GM21381 (cell line): ENCODE data around the gene OR6C68.
A peak's percentile ranks its signal among the peaks of the same experiment; 100 is the strongest.
"Not testable (repeated sequence)": the region's sequence is repeated elsewhere in the genome, so short reads cannot be mapped to it uniquely, and the experiment has no call there.

ENCODE experiments used
- ATAC-seq: cut with Tn5 transposase; IDR thresholded peaks from one replicate; pipeline ENCODE4 v1.9.1; 2021; ENCODE audit warnings: mild to moderate bottlenecking, moderate library complexity; ENCODE audit not compliant: unreplicated experiment

The OR6C68 gene

DNA sequence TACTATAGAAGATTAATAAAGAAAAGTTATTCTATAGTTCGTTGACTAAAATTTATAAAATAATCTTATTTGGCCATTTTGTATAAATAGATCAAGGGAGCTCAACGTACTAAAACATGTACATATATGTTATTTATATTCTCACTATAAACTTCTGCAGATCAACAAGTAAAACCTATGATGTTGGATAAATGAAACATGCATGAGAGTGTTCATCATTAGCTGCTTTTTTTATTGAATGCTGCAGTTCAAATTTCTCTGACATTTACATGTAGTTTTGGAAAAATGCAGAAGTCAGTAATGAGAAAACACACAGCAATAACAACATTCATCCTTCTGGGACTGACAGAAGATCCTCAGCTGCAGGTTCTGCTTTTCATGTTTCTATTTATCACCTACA lies at the start of gene OR6C68:
TSS of gene OR6C68 (plus strand) at position 301 of the 400 bp plus-strand sequence. CDS start at position 301, 0 bp downstream.
- no peak for ATAC-seq

DNA sequence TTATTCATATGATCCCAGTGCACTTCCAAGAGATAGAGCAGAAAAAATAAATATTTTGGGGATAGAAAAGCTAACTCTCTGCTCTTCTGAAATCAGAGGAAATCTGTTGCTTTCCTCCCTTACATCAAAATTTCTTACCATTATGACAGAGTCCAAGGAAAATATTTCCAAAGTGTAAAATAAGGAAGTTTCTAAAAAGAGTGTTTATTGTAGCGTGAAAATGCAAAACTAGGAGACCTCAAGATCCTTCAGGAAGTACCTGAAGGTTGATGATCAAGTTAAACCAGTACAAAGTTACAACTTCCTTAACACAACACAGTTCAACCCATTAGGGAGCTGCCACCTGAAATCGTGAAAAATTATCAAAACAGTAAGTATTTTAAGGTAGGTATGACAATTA lies 48.4 kb upstream of the OR6C68 start, which contains the start of gene OR6C2:
TSS of gene OR6C2 (plus strand) at position 301 of the 400 bp plus-strand sequence. CDS start 8,138 bp downstream, outside the sequence.
- ATAC-seq, result no peak

- ATAC-seq, result no peak
Observed at GRCh38 chr12:55445357-55445756, 46.8 kb upstream of the OR6C68 start.

GRCh38 chr12:55446326-55446725 lies 45.9 kb upstream of the OR6C68 start:
- ATAC-seq, result no peak

- no peak for ATAC-seq
Observed at GRCh38 chr12:55448825-55449224, 43.4 kb upstream of the OR6C68 start.

- not testable (repeated sequence) for ATAC-seq
Observed at GRCh38 chr12:55464926-55465325, 27.3 kb upstream of the OR6C68 start.

- ATAC-seq, result peak; percentile 65
Observed at GRCh38 chr12:55467836-55468235, 24.3 kb upstream of the OR6C68 start.

DNA sequence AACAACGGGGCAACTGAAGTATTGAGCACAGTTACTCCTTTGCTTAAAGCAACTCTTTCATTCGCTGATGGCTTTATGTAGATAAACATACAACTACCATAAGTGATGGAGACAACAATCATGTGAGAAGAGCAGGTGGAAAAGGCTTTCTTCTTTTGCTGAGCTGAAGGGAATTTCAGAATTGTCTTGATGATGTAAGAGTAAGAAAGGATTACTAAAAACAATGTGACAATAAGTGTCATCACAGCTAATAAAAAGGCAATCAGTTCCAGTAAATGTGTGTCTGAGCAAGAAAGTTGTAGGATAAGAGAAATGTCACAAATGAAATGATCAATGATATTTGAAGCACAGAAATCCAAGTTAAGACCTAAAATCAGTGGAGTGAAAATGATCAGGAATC lies 22.9 kb upstream of the OR6C68 start:
- no peak for ATAC-seq

DNA sequence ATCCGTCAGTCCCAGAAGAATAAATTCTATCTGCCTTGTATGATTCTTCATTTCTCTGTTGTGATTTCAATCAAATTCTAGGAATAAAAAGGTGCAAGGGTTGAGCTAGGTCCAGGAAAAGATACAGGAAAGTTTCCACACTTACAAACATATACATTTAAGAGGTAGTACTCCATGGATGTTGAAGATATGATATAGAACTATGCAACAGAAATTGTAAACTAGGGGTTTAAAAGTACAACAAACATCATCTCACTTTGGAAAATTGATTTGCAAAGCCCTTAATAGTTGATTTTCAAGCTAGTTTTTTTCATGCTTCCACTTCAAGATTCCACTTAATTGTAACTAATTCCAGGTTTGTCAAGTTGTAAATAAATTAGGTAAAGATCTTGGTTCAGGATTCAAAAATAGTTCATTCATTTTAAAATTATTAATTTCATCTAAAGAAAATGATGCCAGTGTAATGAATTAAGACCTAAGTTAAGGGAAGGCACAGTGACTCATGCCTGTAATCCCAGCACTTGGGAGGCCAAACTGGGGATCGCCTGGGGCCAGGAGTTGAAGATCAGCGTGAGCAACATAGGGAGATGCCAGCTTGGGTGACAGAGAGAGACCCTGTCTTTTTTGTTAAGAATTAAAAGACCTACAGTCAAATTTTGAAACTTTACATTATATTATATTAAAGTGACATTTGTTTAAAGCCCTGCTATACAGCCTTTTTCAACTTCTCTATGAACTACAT lies 21.9 kb upstream of the OR6C68 start, which contains the start of gene OR6C70:
TSS of gene OR6C70 (minus strand) at position 51 of the 742 bp plus-strand sequence. CDS start at position 51, 0 bp downstream.
- no peak for ATAC-seq

DNA sequence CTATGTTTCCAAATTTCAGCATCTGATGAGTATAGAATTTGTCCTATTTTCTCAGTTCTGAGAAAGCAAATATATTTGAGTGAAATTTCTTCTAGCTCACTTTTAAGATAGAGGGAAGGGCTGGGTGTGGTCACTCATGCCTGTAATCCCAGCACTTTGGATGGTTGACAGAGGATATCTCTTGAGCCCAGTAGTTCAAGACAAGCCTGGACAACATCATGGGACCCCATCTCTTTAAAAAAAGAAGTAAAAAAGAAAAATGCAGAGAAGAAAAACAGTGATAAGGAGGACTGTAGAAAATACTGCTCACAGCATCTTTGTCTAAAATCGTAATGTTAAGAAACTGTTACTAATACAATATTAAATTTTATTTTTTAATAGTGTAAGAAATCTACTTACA lies 19.9 kb upstream of the OR6C68 start:
- no peak for ATAC-seq

- not testable (repeated sequence) for ATAC-seq
Observed at GRCh38 chr12:55479136-55479535, 13.0 kb upstream of the OR6C68 start.

GRCh38 chr12:55484284-55484683 lies 7.9 kb upstream of the OR6C68 start:
- ATAC-seq, result not testable (repeated sequence)

GRCh38 chr12:55495490-55495889 lies 3.3 kb downstream of the OR6C68 start:
- ATAC-seq, result no peak

DNA sequence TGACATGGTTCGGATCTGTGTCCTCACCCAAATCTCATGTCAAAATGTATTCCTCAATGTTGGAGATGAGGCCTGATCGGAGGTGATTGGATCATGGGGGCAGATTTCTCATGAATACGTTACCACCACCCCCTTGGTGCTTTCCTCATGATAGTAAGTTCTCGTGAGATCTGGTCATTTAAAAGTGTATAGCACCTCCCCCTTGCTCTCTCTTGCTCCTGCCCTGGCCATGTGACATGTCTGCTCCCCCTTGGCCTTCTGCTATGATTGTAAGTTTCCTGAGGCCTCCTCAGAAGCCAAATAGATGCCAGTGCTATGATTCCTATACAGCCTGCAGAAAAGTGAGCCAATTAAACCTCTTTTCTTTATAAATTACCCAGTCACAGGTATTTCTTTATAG lies 7.1 kb downstream of the OR6C68 start:
- no peak for ATAC-seq

GRCh38 chr12:55499810-55500252 lies 7.7 kb downstream of the OR6C68 start:
- ATAC-seq, result no peak

DNA sequence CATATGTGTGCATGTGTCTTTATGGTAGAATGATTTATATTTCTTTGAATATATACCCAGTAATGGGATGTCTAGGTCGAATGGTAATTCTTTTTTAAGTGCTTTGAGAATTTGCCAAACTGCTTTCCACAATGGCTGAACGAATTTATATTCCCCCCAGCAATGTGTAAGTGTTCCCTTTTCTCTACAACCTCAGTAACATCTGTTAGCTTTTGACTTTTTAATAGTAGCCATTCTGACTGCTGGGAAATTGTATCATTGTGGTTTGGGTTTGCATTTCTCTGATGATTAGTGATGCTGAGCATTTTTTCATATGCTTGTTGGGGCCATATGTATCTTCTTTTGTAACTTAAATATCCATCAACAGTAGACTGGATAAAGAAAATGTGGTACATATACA lies 9.4 kb downstream of the OR6C68 start:
- no peak for ATAC-seq

- no peak for ATAC-seq
Observed at GRCh38 chr12:55515696-55516095, 23.5 kb downstream of the OR6C68 start.

DNA sequence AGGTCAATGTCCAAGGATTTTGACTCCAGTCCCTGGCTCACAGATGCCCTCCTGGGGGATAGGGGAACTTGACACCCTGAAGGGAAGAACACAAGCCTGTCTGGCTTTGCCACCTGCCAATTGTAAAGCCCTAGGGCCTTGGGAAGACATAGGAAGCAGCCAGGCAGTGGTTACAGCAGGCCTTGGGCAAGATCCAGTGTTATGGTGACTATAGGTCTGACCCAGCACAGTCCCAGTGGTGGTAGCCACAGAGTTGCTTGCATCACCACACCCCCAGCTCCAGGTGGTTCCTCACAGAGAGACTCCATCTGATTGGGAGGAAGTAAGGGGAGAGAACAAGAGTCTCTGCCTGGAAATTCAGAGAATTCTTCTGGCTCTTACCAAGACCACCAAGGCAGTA lies 24.2 kb downstream of the OR6C68 start:
- no peak for ATAC-seq
